ENCODE results near the gene CXCL6. TPM values are rescaled to one million over a fixed set of nuclear protein-coding genes. Genes with fewer than 3 reads are reported as not detected.

Gene CXCL6
- 0.10 and 0.33 TPM in 2 replicates for total RNA-seq

DNA sequence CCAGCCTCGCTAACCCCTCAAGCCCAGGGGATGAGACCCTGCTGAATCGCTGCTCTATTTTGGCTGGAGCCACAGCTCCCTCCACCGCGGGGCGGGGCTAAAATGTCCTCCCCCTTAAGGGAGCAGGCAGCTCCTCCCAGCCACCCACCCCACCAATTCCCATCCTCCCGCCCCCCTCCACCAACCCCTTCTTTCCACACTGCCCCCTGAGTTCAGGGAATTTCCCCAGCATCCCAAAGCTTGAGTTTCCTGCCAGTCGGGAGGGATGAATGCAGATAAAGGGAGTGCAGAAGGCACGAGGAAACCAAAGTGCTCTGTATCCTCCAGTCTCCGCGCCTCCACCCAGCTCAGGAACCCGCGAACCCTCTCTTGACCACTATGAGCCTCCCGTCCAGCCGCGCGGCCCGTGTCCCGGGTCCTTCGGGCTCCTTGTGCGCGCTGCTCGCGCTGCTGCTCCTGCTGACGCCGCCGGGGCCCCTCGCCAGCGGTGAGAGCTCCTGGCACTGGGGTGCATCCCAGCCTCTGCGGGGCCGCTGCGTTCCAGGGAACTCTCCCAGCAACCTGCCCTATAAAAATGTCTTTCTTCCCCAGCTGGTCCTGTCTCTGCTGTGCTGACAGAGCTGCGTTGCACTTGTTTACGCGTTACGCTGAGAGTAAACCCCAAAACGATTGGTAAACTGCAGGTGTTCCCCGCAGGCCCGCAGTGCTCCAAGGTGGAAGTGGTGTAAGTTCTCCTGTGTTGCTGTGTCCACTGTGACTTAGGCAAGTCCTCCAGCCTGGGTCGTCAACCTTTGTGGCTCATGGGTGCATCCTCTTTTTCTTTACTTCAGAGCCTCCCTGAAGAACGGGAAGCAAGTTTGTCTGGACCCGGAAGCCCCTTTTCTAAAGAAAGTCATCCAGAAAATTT, at the start of gene CXCL6:
TSS of gene CXCL6 (plus strand) at position 306 of the 907 bp plus-strand sequence. CDS start at position 379, 73 bp downstream.

DNA sequence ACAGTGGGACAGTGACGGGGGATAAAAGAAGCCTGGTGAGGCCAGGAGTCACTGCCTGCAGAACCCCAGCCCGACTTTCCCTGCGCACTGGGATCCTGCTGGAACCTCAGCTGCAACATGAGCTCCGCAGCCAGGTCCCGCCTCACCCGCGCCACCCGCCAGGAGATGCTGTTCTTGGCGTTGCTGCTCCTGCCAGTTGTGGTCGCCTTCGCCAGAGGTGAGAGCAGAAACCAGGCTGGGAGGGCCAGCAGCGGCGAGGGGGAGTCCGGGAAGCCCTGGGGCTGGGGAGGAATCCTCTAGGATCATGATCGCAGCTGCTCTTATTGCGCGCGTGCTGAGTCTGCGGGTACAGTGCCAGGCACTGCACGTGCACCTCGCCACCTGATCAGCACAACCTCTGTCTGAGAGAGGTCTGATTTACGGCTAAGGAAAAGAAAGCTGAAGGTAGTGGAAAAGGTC, 16.8 kb downstream of the CXCL6 start, which contains the start of gene PF4V1:
TSS of gene PF4V1 (plus strand) at position 51 of the 459 bp plus-strand sequence. CDS start at position 118, 67 bp downstream.

DNA sequence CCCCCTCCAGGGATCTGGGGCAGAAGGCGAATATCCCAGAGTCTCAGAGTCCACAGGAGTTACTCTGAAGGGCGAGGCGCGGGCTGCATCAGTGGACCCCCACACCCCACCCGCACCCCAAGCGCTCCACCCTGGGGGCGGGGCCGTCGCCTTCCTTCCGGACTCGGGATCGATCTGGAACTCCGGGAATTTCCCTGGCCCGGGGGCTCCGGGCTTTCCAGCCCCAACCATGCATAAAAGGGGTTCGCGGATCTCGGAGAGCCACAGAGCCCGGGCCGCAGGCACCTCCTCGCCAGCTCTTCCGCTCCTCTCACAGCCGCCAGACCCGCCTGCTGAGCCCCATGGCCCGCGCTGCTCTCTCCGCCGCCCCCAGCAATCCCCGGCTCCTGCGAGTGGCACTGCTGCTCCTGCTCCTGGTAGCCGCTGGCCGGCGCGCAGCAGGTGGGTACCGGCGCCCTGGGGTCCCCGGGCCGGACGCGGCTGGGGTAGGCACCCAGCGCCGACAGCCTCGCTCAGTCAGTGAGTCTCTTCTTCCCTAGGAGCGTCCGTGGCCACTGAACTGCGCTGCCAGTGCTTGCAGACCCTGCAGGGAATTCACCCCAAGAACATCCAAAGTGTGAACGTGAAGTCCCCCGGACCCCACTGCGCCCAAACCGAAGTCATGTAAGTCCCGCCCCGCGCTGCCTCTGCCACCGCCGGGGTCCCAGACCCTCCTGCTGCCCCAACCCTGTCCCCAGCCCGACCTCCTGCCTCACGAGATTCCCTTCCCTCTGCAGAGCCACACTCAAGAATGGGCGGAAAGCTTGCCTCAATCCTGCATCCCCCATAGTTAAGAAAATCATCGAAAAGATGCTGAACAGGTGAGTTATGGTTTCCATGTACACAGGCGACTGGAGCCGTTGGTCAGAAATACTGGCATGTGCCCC, 32.9 kb downstream of the CXCL6 start, which contains the start of gene CXCL1:
TSS of gene CXCL1 (plus strand) at position 264 of the 926 bp plus-strand sequence. CDS start at position 342, 78 bp downstream.

Other genes starting within 250 kb of the CXCL6 start
- gene RASSF6, start 216.2 kb upstream of the CXCL6 start, total RNA-seq, result not detected in 2 replicates
- 63.4 and 175 TPM in 2 replicates for gene CXCL8, start 96.1 kb upstream of the CXCL6 start, total RNA-seq
- gene PF4V1, start 16.6 kb downstream of the CXCL6 start, total RNA-seq, result not detected in 2 replicates
- gene CXCL1, start 32.7 kb downstream of the CXCL6 start, total RNA-seq, result 51.0 and 69.6 TPM in 2 replicates
- 0.65 TPM in 1 of 2 replicates, not detected in the other for gene PF4, start 145.3 kb downstream of the CXCL6 start, total RNA-seq
- gene PPBP, start 151.5 kb downstream of the CXCL6 start, total RNA-seq, result not detected in 2 replicates
- gene CXCL5, start 162.0 kb downstream of the CXCL6 start, total RNA-seq, result 0.33 and 0.96 TPM in 2 replicates
- 0.33 and 0.57 TPM in 2 replicates for gene CXCL3, start 202.0 kb downstream of the CXCL6 start, total RNA-seq